NCI-H2029 treated with DMSO at 0.1 percent for 48 hours (cell line): ENCODE data around the gene ALG6.
"Not testable (repeated sequence)": the region's sequence is repeated elsewhere in the genome, so short reads cannot be mapped to it uniquely, and the experiment has no call there.

Source experiments
- DNase-seq: peaks from one replicate; lab custom pipeline; 2025; lab: John Stamatoyannopoulos, UW

Gene ALG6

GRCh38 chr1:63414691-63415365 is 47.4 kb downstream of the ALG6 start:
- no peak for DNase-seq

GRCh38 chr1:63418101-63418500 is 50.7 kb downstream of the ALG6 start:
- no peak for DNase-seq

GRCh38 chr1:63420746-63421145 is 53.3 kb downstream of the ALG6 start:
- not testable (repeated sequence) for DNase-seq

- DNase-seq: no peak
These were observed 56.2 kb downstream of the ALG6 start for GRCh38 chr1:63423649-63424048.

- no peak for DNase-seq
These were observed 61.4 kb downstream of the ALG6 start for GRCh38 chr1:63428815-63429214.

- DNase-seq: no peak
These were observed 61.9 kb downstream of the ALG6 start for GRCh38 chr1:63429281-63429680.

GRCh38 chr1:63435161-63435560 is 67.7 kb downstream of the ALG6 start:
- no peak for DNase-seq

- DNase-seq: no peak
These were observed 74.7 kb downstream of the ALG6 start for GRCh38 chr1:63442141-63442475.

GRCh38 chr1:63448731-63449246 is 81.4 kb downstream of the ALG6 start:
- no peak for DNase-seq

GRCh38 chr1:63450416-63450815 is 83.0 kb downstream of the ALG6 start:
- no peak for DNase-seq

- no peak for DNase-seq
These were observed 85.8 kb downstream of the ALG6 start for GRCh38 chr1:63453232-63453631.

- no peak for DNase-seq
These were observed 86.8 kb downstream of the ALG6 start for GRCh38 chr1:63454269-63454668.

- no peak for DNase-seq
These were observed 91.3 kb downstream of the ALG6 start for GRCh38 chr1:63458750-63459149.

GRCh38 chr1:63461661-63462230 is 94.3 kb downstream of the ALG6 start:
- DNase-seq: no peak

GRCh38 chr1:63463248-63463647 is 95.8 kb downstream of the ALG6 start:
- DNase-seq: no peak

GRCh38 chr1:63466181-63466580 is 98.8 kb downstream of the ALG6 start:
- no peak for DNase-seq

- no peak for DNase-seq
These were observed 99.3 kb downstream of the ALG6 start for GRCh38 chr1:63466759-63467158.

- not testable (repeated sequence) for DNase-seq
These were observed 101.3 kb downstream of the ALG6 start for GRCh38 chr1:63468683-63469082.

- no peak for DNase-seq
These were observed 108.3 kb downstream of the ALG6 start for GRCh38 chr1:63475761-63476160.

- DNase-seq: no peak
These were observed 112.6 kb downstream of the ALG6 start for GRCh38 chr1:63480057-63480456.

- no peak for DNase-seq
These were observed 119.2 kb downstream of the ALG6 start for GRCh38 chr1:63486629-63487028.

- no peak for DNase-seq
These were observed 120.1 kb downstream of the ALG6 start for GRCh38 chr1:63487336-63488065.
